Endothelial cell of umbilical vein (primary cell): ENCODE results near the gene DDAH2. TPM values are rescaled to one million over a fixed set of nuclear protein-coding genes. Genes with fewer than 3 reads are reported as not detected.

ENCODE experiments used
- BruUV-seq: library from RNA; stranded (reverse); fragments of 400-500 nt; replicated peaks from 2 replicates; lab custom pipeline; 2021; lab: Mats Ljungman, UMichigan
- CTCF ChIA-PET: fragments of 300-600, 350-600 bp; sonication (Branson Sonifier 250); formaldehyde crosslinking; loops from one replicate; lab custom pipeline; 2021; ENCODE audit warnings: antibody characterized with exemption, inconsistent platforms; lab: Charles Lee
- POLR2A ChIA-PET: fragments of 300-600, 350-600 bp; sonication (Branson Sonifier 250); formaldehyde crosslinking; loops from one replicate; lab custom pipeline; 2021; ENCODE audit warnings: antibody characterized with exemption, inconsistent platforms; lab: Charles Lee
- DNase-seq: peaks from one replicate; pipeline ENCODE4 v3.0.0-alpha.2; 2011; ENCODE audit warnings: low read depth, low spot score
- FAIRE-seq: peaks from 2 replicates; lab custom pipeline; 2011; peaks lifted over from hg19 to GRCh38; lab: Jason Lieb, UNC
- H2AFZ ChIP-seq: 2 replicates; pipeline ENCODE4 v1.6.0; 2012; ENCODE audit warnings: low read depth, low read length, control low read depth, inconsistent platforms
- H3K27ac ChIP-seq: 2 replicates; pipeline ENCODE4 v1.5.1; 2011; ENCODE audit warnings: low read depth, mild to moderate bottlenecking, control low read depth, low read length, moderate library complexity; ENCODE audit not compliant: insufficient read depth
- H3K27me3 ChIP-seq, 2 experiments: 2 replicates each; pipeline versions ENCODE4 v1.6.0 to v1.6.1; 2011; ENCODE audit warnings: low read length in 2 of 2, mixed read lengths in 1 of 2; ENCODE audit not compliant: control insufficient read depth in 2 of 2, insufficient read depth in 2 of 2
- H3K36me3 ChIP-seq, 2 experiments: 2 replicates in 1 of 2; 3 replicates in 1 of 2; pipeline ENCODE4 v1.5.1; 2011; ENCODE audit warnings: low read length in 2 of 2, mild to moderate bottlenecking in 1 of 2, moderate library complexity in 1 of 2; ENCODE audit not compliant: control insufficient read depth in 2 of 2, insufficient read depth in 2 of 2; ENCODE audit errors: extremely low read depth in 1 of 2
- H3K4me1 ChIP-seq: 3 replicates; pipeline ENCODE4 v1.5.1; 2011; ENCODE audit warnings: mild to moderate bottlenecking, low read length; ENCODE audit not compliant: control insufficient read depth, insufficient read depth; ENCODE audit errors: extremely low read depth
- H3K4me2 ChIP-seq: 2 replicates; pipeline ENCODE4 v1.6.1; 2011; ENCODE audit warnings: low read length, control low read depth, mixed read lengths; ENCODE audit not compliant: insufficient read depth
- H3K4me3 ChIP-seq, 3 experiments: fragments of 200-600 bp in 1 of 3; sonication (generic), shearing (Covaris generic) in 1 of 3; replicated peaks in 1 of 3; 2 replicates each; pipeline ENCODE4 v1.5.1; 2011 to 2016; ENCODE audit warnings: control low read depth in 3 of 3, low read length in 3 of 3, mild to moderate bottlenecking in 2 of 3, inconsistent platforms in 1 of 3, low read depth in 1 of 3, moderate library complexity in 1 of 3; ENCODE audit not compliant: insufficient read depth in 1 of 3
- H3K79me2 ChIP-seq: 2 replicates; pipeline ENCODE4 v1.6.0; 2012; ENCODE audit warnings: low read length, inconsistent platforms; ENCODE audit not compliant: control insufficient read depth, insufficient read depth
- H3K9ac ChIP-seq: replicated peaks from 2 replicates; pipeline ENCODE3; 2011; ENCODE audit warnings: low read length, control low read depth; ENCODE audit not compliant: insufficient read depth; ENCODE audit errors: extremely low read depth
- H3K9me1 ChIP-seq: replicated peaks from 3 replicates; pipeline ENCODE4 v1.6.0; 2011; ENCODE audit warnings: mild to moderate bottlenecking, low read length; ENCODE audit not compliant: control insufficient read depth, insufficient read depth; ENCODE audit errors: extremely low read depth
- H3K9me3 ChIP-seq: replicated peaks from 2 replicates; pipeline ENCODE4 v1.5.1; 2012; ENCODE audit warnings: low read length, inconsistent platforms; ENCODE audit not compliant: control insufficient read depth, insufficient read depth
- H4K20me1 ChIP-seq: replicated peaks from 2 replicates; pipeline ENCODE3; 2011; ENCODE audit warnings: mild to moderate bottlenecking, low read length; ENCODE audit not compliant: control insufficient read depth, insufficient read depth; ENCODE audit errors: extremely low read depth
- CTCF ChIP-seq, 2 donors: IDR thresholded peaks; 1 replicate in 1 of 2; 2 replicates in 1 of 2; pipeline ENCODE4 v1.5.1; 2011; ENCODE audit warnings: low read length in 2 of 2, mild to moderate bottlenecking in 2 of 2, moderate library complexity in 2 of 2, control low read depth in 1 of 2, inconsistent platforms in 1 of 2, low read depth in 1 of 2; ENCODE audit not compliant: insufficient read depth in 1 of 2; ENCODE audit errors: extremely low read depth in 1 of 2
- EZH2 ChIP-seq: IDR thresholded peaks from 2 replicates; pipeline ENCODE4 v1.6.1; 2012; ENCODE audit warnings: borderline replicate concordance, low read depth, mild to moderate bottlenecking, moderate library complexity, low read length, inconsistent platforms; ENCODE audit not compliant: severe bottlenecking
- GATA2 ChIP-seq: IDR thresholded peaks from 2 replicates; pipeline ENCODE4 v1.7.0; 2011; ENCODE audit warnings: low read depth, mild to moderate bottlenecking, moderate library complexity, mixed read lengths, low read length; ENCODE audit not compliant: insufficient read length, insufficient read depth
- JUN ChIP-seq: IDR thresholded peaks from 2 replicates; pipeline ENCODE4 v1.6.1; 2011; ENCODE audit warnings: borderline replicate concordance, low read depth; ENCODE audit not compliant: insufficient read length, insufficient read depth
- MYC ChIP-seq: IDR thresholded peaks from one replicate; pipeline ENCODE4 v1.6.1; 2011; ENCODE audit warnings: mild to moderate bottlenecking, low read depth, low read length
- POLR2A ChIP-seq: IDR thresholded peaks from 2 replicates; pipeline ENCODE4 v1.6.1; 2012; ENCODE audit warnings: low read depth, mild to moderate bottlenecking, control low read depth, low read length
- POLR2AphosphoS5 ChIP-seq: IDR thresholded peaks from 2 replicates; pipeline ENCODE4 v1.6.1; 2012; ENCODE audit warnings: low read depth, mild to moderate bottlenecking, control low read depth, low read length, moderate library complexity; ENCODE audit not compliant: insufficient read depth
- dilution Hi-C: fragments of 300-500 bp; cut with MboI; formaldehyde crosslinking; loops from one replicate; pipeline ENCODE4 v1.15.0; 2019; ENCODE audit warnings: low sequenced_read_pairs; ENCODE audit not compliant: extremely low pct_ligation_motif_present
- intact Hi-C: fragments of 100-400 bp; cut with micrococcal nuclease; formaldehyde crosslinking; loops from one replicate; pipeline ENCODE4 v1.10.0; 2022
- polyA plus RNA-seq, 4 experiments: library from polyadenylated mRNA; depleted of rRNA in 3 of 4; stranded (reverse) in 3 of 4; unstranded in 1 of 4; fragments of >200 nt; gene quantifications; 2 replicates each; pipeline versions ENCODE4 v1.2.1 to v1.2.3, GENCODE V29; 2011 to 2012; ENCODE audit warnings: missing spikeins in 1 of 4
- total RNA-seq: library from RNA; stranded (reverse); gene quantifications from 2 replicates; pipeline ENCODE4 v1.2.3, GENCODE V29; 2021

Gene DDAH2
- total and polyA plus RNA-seq, 2 donors (not counting 3 experiments of a cell fraction or from before 2014, with no cell fraction given) = 109 to 176 TPM

DNA sequence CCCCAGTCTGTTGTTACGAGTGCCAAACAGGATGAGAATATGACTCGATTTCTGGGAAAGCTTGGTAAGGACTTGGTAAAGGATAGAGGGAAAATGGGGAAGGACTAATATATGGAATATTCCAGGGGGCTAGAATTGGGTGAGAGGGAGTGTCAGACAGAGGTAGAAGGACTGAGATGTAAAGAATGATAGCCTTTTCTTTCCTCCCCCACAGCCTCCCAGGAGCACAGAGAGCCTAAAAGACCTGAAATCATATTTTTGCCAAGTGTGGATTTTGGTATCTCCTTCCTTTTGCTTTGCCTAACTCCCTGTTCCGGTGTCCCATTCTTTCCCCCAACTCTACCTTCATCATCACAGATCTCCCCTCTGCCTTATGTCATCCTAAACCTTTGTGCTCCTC is 13.8 kb upstream of the DDAH2 start:
- DNase-seq (no peak), FAIRE-seq (no peak)
- no peak overlapping the region for H2AFZ ChIP-seq
- H3K79me2 ChIP-seq = peaks cover 3% of the 10 kb centered on the region
- ChIA-PET POLR2A (interaction anchor here (0.5 kb wide), 1 partner anchor 1128 kb away, joined by 3 read pairs; no protein-coding TSS in a partner anchor), CTCF (interaction anchor here (1.0 kb wide), 1 partner anchor 43 kb away, joined by 4 read pairs; no protein-coding TSS in a partner anchor)
- H3K27me3 ChIP-seq = no peaks in the 10 kb centered on the region
- H3K27ac ChIP-seq = no peak overlapping the region
- H3K4me1 ChIP-seq = peaks cover 16% of the 10 kb centered on the region
- dilution Hi-C loops (no loop called here), intact Hi-C loops (no loop called here)
- BruUV-seq = no TSS peak
- no peak overlapping the region for H3K4me3 ChIP-seq
- no peaks in the 10 kb centered on the region for H3K9me3 ChIP-seq
- no peaks in the 10 kb centered on the region for H3K36me3 ChIP-seq
- no peaks in the 10 kb centered on the region for H3K9me1 ChIP-seq
- no peaks in the 10 kb centered on the region for H4K20me1 ChIP-seq
- no peak for TF ChIP-seq JUN
- TF ChIP-seq EZH2 = no peak
- no peak for TF ChIP-seq POLR2A
- no peak for TF ChIP-seq MYC
- TF ChIP-seq POLR2AphosphoS5 = no peak
- TF ChIP-seq CTCF (IDR thresholded peaks at IDR 0.05; ENCODE audit: extremely low read depth in 1 of 2, insufficient read depth in 1 of 2, low read depth in 1 of 2, low read length in 2 of 2) = no peak
- TF ChIP-seq GATA2 = no peak
- H3K9ac ChIP-seq = no peak overlapping the region
- no peak overlapping the region for H3K4me2 ChIP-seq
